Right lobe of liver (tissue), 6 donors: ENCODE measurements around the gene ACOT7. TPM values are rescaled to one million over a fixed set of nuclear protein-coding genes. Genes with fewer than 3 reads are reported as not detected.

Experiments used
- ATAC-seq, 4 donors: fragments of 200-7000 bp; cut with Tn5 transposase; one replicate each; pipeline ENCODE4 v1.9.1; 2020; ENCODE audit warnings: mild to moderate bottlenecking in 4 of 4, moderate library complexity in 4 of 4
- DNase-seq, 3 donors: peaks; one replicate each; pipeline ENCODE4 v3.0.0-alpha.2; 2020
- H3K27ac ChIP-seq, 3 donors: fragments of 200-600 bp; one replicate each; pipeline ENCODE4 v1.8.0; 2022
- H3K27me3 ChIP-seq, 2 donors: fragments of 200-600 bp; one replicate each; pipeline ENCODE4 v1.8.0; 2022
- H3K36me3 ChIP-seq, 4 donors: fragments of 200-600 bp; sonication (generic) in 1 of 4; one replicate each; pipeline versions ENCODE4 v1.5.1 to v1.8.0; 2017 to 2022; ENCODE audit warnings: control low read depth in 1 of 4
- H3K4me1 ChIP-seq, 4 donors: fragments of 200-600 bp; sonication (generic) in 1 of 4; one replicate each; pipeline versions ENCODE4 v1.5.1 to v1.8.0; 2017 to 2022; ENCODE audit warnings: control low read depth in 1 of 4
- H3K4me3 ChIP-seq, 3 donors: fragments of 200-600 bp; one replicate each; pipeline ENCODE4 v1.8.0; 2022
- H3K9me3 ChIP-seq, 4 donors: fragments of 200-600 bp; sonication (generic) in 1 of 4; one replicate each; pipeline versions ENCODE4 v1.5.1 to v1.8.0; 2017 to 2022; ENCODE audit warnings: control low read depth in 1 of 4
- POLR2A ChIP-seq: fragments of 450-650 bp; IDR thresholded peaks from one replicate; pipeline ENCODE4 v1.6.1; 2017; ENCODE audit warnings: antibody characterized with exemption, mild to moderate bottlenecking
- WGBS: methylation state at CpG from one replicate; pipeline ENCODE4 v1.1.6; 2018; ENCODE audit warnings: low coverage, low lambda C conversion rate; ENCODE audit not compliant: insufficient coverage; ENCODE audit errors: missing lambda C conversion rate; 5-methylcytosine and 5-hydroxymethylcytosine counted together
- intact Hi-C, 2 donors: fragments of 100-400 bp; cut with DNase I; formaldehyde crosslinking; loops; one replicate each; pipeline versions ENCODE4 v1.11.2 to v1.14.1; 2022
- total RNA-seq, 6 experiments: library from RNA; depleted of rRNA in 2 of 6; stranded (reverse); fragments of >200 nt in 2 of 6; fragmentation: NEBNext Ultra II Directional in 3 of 6; extraction: Animal tissue kit (Norgen Biotek cat#: 25700) in 3 of 6; gene quantifications; one replicate each; pipeline versions ENCODE4 v1.1.0 to v1.2.4, GENCODE V29; 2016 to 2023
- TF ChIP-seq, protein P1 (sequence below), 4 donors: fragments of 200-600 bp in 3 of 4; fragments of 450-650 bp in 1 of 4; IDR thresholded peaks; one replicate each; pipeline versions ENCODE4 v1.5.1 to v1.8.0; 2016 to 2022; ENCODE audit warnings: antibody characterized with exemption in 4 of 4, mild to moderate bottlenecking in 2 of 4
- donor health status: DM: no; HTN: yes; CAD: no.
- donor health status: DM: no; HTN: no; CAD: no.
- donor health status: DM: no; HTN: no; CAD: no.
- donor health status: DM: no; HTN: yes; CAD: no.
- donor health status: DM: no; HTN: yes; CAD: no.

The ACOT7 gene
- total RNA-seq, 6 experiments from 2014 or later, result 10.8 to 19.7 (median 14.1) TPM

DNA sequence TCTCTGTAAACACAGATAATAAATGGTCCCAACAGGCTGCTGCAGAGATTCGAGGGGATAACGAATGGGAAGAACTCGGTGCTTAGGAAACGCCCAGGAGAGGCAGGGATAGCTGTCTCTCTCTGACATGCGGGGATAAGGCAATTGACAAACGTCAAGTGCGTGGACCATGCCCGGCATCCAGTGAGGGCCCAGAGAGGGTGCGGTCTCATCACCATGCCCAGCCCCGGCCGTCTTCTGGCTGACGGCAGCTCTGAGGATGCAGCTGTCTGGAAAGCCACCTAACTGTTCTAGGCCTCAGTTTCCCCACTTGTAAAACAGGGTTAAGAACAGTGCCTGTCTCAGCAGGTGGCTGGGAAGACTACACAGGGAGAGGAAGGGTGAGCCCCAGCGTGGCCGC, 48.1 kb downstream of the ACOT7 start:
- no peak for TF ChIP-seq POLR2A
- TF ChIP-seq, protein P1, sequence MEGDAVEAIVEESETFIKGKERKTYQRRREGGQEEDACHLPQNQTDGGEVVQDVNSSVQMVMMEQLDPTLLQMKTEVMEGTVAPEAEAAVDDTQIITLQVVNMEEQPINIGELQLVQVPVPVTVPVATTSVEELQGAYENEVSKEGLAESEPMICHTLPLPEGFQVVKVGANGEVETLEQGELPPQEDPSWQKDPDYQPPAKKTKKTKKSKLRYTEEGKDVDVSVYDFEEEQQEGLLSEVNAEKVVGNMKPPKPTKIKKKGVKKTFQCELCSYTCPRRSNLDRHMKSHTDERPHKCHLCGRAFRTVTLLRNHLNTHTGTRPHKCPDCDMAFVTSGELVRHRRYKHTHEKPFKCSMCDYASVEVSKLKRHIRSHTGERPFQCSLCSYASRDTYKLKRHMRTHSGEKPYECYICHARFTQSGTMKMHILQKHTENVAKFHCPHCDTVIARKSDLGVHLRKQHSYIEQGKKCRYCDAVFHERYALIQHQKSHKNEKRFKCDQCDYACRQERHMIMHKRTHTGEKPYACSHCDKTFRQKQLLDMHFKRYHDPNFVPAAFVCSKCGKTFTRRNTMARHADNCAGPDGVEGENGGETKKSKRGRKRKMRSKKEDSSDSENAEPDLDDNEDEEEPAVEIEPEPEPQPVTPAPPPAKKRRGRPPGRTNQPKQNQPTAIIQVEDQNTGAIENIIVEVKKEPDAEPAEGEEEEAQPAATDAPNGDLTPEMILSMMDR (IDR thresholded peaks at IDR 0.05), result no peak
- WGBS, result 82% methylated on average over 4 of the region's 14 CpGs
- no peak overlapping the region for H3K27ac ChIP-seq
- no peaks in the 10 kb centered on the region for H3K9me3 ChIP-seq
- H3K36me3 ChIP-seq, result no peaks in the 10 kb centered on the region
- DNase-seq (no peak), ATAC-seq (no peak)
- no peak overlapping the region for H3K4me3 ChIP-seq
- no peaks in the 10 kb centered on the region for H3K27me3 ChIP-seq
- intact Hi-C loops, result loop anchor here (5.0 kb wide), 3 partner anchors 52 to 93 kb away; no protein-coding TSS in a partner anchor
- H3K4me1 ChIP-seq, result peaks cover 0 to 10% (median 2%) of the 10 kb centered on the region in 4 donors

DNA sequence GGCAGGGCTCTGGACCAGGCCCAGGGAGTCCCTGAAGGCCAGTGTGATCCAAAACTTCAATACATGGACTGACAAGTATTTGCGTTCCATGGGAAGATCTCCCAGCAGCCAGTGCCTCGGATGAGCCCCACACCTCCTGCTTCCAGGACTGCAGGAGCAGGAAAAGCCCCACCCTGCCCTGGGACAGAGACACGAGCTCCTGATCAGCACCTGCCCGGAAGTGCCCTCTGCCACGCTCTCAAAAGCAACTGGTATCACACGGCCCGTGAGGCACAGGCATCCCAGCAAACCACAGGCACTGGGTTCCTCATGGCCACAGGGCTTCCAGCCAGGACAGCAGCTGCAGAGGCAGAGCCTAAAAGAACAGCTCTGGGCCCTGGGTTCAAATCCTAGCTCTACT, 48.6 kb downstream of the ACOT7 start:
- Histone ChIP-seq H3K4me1 (peaks cover 0 to 5% (median under 1%) of the 10 kb centered on the region in 4 donors), H3K36me3 (no peaks in the 10 kb centered on the region), H3K27ac (no peak overlapping the region), H3K27me3 (no peaks in the 10 kb centered on the region), H3K9me3 (no peaks in the 10 kb centered on the region), H3K4me3 (no peak overlapping the region)
- DNase-seq (no peak), ATAC-seq (no peak)
- TF ChIP-seq, protein P1 (IDR thresholded peaks at IDR 0.05), result no peak
- no peak for TF ChIP-seq POLR2A
- no CpG with 5 or more reads among the region's 7 CpGs for WGBS
- intact Hi-C loops, result loop anchor here (5.0 kb wide), 3 partner anchors 52 to 93 kb away; no protein-coding TSS in a partner anchor

DNA sequence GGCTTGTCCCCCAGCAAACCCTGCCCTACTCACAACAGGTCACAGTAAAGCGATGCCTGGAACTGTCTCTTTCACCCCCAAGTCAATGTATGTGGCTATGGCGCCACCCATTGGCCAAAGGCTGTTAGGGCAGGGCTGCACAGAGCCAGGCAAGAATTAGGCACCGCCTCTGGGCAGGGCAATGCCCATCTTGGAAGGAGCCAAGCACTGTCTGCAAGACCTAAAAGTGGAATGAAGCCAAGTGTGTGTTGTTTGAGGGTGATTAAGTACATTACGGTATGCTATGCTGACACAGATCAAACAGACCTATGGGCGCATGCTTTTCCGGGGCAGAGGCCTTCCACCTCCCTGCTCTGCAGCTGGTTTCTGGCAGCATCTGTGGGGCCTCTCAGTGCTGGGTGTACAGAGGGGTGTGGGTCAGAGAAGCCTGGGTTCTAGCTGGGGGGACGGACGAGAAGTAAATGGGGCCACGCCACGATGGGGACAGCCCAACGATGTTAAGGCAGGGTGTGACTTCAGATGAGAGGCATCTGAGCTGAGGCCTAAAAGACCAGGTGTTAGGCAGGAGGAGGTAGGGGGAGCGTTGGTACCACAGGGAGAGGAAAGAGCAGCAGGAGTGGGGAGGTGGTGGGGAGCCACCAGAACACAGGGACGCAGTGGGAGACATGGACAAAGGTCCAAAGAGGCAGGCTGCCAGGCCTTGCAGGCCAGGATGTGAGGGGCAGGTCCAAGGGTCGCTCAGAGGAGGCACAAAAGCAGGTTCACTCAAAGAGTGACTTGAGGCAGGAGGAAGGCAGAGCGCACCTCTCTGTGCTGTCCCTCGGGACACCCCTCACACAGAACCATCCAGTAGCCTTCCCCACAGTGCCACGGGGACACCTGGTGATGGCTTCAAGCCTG, 49.8 kb downstream of the ACOT7 start:
- Histone ChIP-seq H3K4me1 (peaks cover 0 to 4% (median 0%) of the 10 kb centered on the region in 4 donors), H3K27ac (no peak overlapping the region), H3K9me3 (no peaks in the 10 kb centered on the region), H3K4me3 (no peak overlapping the region), H3K27me3 (no peaks in the 10 kb centered on the region), H3K36me3 (peaks cover 0 to 3% (median 0%) of the 10 kb centered on the region in 4 donors)
- DNase-seq, result peak in 1 of 3 donors; percentile 66
- intact Hi-C loops, result loop anchor here in 1 of 2 donors (5.0 kb wide), 1 partner anchor 96 kb away; no protein-coding TSS in a partner anchor
- peak; percentile 68 to 84 (median 75) for ATAC-seq
- WGBS, result 52% methylated on average over 7 of the region's 17 CpGs
- TF ChIP-seq, protein P1 (IDR thresholded peaks at IDR 0.05), result peak; percentile 62 to 85 (median 76)
- TF ChIP-seq POLR2A, result no peak

DNA sequence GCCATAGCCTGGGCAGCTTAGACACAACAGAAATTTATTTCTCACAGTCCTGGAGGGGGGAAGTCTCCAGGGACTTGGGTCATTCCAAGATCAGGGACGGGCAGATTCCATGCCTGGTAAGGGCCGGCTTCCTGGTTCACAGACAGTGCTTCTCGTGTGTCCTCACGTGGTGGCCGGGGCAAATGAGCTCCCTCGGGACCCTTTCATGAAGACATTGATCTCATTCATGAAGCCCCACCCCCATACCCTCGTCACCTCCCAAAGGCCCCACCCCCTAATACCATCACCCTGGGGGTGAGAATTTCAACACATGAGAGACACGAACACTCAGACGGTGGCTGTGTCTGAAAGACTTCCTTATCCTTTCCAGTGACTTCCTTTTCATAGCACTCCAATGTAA, 51.5 kb downstream of the ACOT7 start:
- H3K27ac ChIP-seq, result no peak overlapping the region
- H3K4me3 ChIP-seq, result no peak overlapping the region
- peaks cover 0 to 4% (median 0%) of the 10 kb centered on the region in 4 donors for H3K4me1 ChIP-seq
- intact Hi-C loops, result loop anchor here in 1 of 2 donors (5.0 kb wide), 1 partner anchor 95 kb away; no protein-coding TSS in a partner anchor
- H3K36me3 ChIP-seq, result peaks cover 0 to 3% (median 0%) of the 10 kb centered on the region in 4 donors
- 58% methylated on average over 5 of the region's 9 CpGs for WGBS
- no peak for ATAC-seq
- no peaks in the 10 kb centered on the region for H3K9me3 ChIP-seq
- TF ChIP-seq, protein P1 (IDR thresholded peaks at IDR 0.05), result no peak
- TF ChIP-seq POLR2A, result no peak
- no peaks in the 10 kb centered on the region for H3K27me3 ChIP-seq
- DNase-seq, result no peak
